ENCODE measurements around the gene CASP9. TPM values are rescaled to one million over a fixed set of nuclear protein-coding genes. Genes with fewer than 3 reads are reported as not detected.
"Not testable (repeated sequence)": the region's sequence is repeated elsewhere in the genome, so short reads cannot be mapped to it uniquely, and the experiment has no call there.

CASP9 gene
- polyA plus RNA-seq, 6 donors from 2014 or later = 4.8 to 17.7 (median 14.7) TPM

DNA sequence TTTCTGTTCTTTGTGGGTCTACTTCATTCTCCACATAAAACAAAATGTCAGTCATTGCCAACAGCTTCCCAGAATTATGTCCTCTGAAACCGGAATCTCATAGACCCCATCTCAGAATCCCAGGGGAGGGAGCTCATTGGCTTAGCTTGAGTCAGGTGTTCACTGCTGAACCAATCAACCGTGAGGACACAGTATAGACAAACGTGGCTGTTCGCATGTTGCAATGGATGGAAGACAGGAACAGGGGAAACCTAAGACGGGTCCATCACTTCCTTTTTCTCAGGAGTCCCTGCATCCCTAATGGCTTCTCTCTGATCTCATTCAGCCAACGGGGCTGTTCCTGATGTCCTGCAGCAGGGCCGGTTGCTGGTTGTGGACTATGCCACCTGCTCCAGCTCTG is 58.3 kb downstream of the CASP9 start:
- Mint-ChIP-seq H3K36me3 (no peaks in the 10 kb centered on the region), H3K4me3 (no peak overlapping the region), H3K4me1 (peaks cover 0 to 2% (median 0%) of the 10 kb centered on the region in 3 donors), H3K9me3 (no peaks in the 10 kb centered on the region), H3K27me3 (peaks cover 0 to 12% (median 0%) of the 10 kb centered on the region in 3 donors), H3K27ac (no peak overlapping the region)
- DNase-seq (no peak), ATAC-seq (ENCODE audit: low read depth in 2 of 2) (no peak)

DNA sequence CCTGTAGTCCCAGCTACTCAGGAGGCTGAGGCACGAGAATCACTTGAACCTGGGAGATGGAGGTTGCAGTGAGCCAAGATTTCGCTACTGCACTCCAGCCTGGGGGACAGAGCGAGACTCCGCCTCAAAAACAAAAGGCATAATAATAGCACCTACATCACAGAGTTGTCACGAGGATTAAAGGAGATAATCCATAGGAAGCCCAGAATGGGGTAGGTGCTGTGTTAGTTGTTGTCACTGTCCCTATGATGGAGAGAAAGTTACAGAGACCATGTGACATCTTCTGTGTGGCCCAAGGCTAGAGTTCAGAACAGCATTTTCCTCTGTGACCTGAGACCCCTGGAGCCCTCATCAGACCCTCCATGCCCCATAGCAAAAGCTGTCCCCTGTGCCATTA is 60.1 kb downstream of the CASP9 start:
- ATAC-seq (ENCODE audit: low read depth in 2 of 2); H3K4me3 Mint-ChIP-seq; DNase-seq; H3K27ac Mint-ChIP-seq; H3K27me3 Mint-ChIP-seq; H3K36me3 Mint-ChIP-seq; H3K4me1 Mint-ChIP-seq; H3K9me3 Mint-ChIP-seq: not testable (repeated sequence)

DNA sequence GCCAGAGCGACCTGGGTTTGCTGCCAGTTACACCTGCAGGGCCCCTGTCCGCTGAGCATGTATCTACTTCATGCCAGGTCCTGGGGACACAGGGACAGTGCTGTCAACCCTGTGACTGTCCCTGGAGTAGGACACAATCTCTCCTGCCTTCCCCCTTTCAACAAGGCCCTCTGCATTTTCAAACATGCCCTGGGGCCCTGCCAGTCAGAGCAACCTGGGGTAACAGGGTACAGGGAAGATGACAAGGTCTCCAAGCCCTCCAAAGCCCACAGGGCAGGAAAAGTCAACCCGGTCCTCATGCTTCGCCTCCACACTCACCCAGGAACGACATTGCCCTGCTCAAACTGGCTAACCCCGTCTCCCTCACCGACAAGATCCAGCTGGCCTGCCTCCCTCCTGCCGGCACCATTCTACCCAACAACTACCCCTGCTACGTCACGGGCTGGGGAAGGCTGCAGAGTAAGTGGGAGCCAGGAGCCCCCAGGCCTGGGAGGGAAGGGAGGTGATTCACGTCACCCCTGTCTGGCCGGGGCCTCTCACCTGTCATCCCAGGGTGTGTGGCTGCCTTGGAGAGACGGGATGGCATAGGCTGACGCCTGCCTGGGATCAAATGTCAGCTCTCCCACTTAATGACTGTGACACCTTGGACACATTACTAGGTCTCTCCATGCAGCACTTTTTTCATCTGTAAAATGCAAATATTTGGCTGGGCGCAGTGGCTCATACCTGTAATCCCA is 60.8 kb downstream of the CASP9 start:
- not testable (repeated sequence) for H3K4me3 Mint-ChIP-seq; ATAC-seq (ENCODE audit: low read depth in 2 of 2); H3K27me3 Mint-ChIP-seq; DNase-seq; H3K9me3 Mint-ChIP-seq; H3K36me3 Mint-ChIP-seq; H3K4me1 Mint-ChIP-seq
- H3K27ac Mint-ChIP-seq = peak overlapping the region in 1 of 6 donors; percentile 51

DNA sequence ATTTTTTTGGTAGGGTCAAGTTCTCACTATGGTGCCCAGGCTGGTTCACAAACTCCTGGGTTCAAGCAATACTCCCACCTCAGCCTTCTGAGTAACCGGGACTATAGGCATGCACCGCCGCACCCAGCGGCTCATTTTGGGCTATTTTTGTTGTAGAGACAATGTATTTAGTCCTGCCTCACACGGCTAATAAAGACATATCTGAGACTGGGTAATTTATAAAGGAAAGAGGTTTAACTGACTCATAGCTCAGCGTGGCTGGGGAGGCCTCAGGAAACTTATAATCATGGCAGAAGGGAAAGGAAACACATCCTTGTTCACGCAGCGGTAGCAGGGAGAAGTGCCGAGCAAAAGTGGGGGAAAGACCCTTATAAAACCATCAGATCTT is 63.3 kb downstream of the CASP9 start:
- no peaks in the 10 kb centered on the region for H3K36me3 Mint-ChIP-seq
- H3K27ac Mint-ChIP-seq = no peak overlapping the region
- no peaks in the 10 kb centered on the region for H3K4me1 Mint-ChIP-seq
- ATAC-seq (ENCODE audit: low read depth in 2 of 2) (no peak), DNase-seq (no peak)
- no peak overlapping the region for H3K4me3 Mint-ChIP-seq
- peaks cover 0 to 10% (median 4%) of the 10 kb centered on the region in 3 donors for H3K27me3 Mint-ChIP-seq
- H3K9me3 Mint-ChIP-seq = no peaks in the 10 kb centered on the region

DNA sequence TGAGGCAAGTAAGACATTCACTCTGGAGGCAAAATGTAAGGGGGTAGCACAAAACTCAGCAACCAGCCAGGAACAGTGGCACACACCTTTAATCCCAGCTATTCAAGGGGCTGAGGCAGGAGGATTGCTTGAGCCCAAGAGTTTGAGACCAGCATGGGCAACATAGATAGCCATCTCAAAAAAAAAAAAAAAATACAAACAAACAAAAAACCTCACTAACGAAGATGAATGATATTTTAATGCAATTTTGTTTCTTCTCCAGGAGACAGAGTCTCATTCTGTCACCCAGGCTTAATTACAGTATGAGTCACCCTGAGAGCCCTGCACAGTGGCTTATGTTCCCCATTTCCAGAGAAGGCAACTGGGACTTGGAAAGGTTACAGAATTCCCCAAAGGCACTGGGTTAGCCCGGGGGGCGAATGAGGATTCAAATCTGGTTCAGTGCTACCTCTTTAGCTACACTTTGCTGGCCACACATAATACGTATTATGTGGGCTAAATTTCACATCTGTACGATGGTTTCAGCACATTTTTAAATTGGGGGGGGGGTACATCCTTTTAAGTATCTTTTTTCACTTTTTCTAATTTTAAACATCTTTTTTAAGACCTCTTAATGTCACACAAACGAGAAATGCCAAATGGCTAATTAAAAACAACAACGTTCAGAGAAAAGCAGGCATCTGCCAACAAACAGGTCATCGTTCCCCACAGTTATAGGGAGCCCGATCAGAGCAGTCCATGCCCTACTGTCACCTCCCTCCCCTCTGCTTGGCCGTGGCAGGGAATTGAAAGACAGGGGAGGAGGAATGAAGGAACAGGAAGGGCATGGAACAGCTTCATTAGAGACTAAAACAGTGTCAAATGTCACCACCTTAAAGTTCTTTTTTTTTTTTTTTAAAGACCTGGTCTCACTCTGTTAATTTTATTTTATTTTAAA is 64.0 kb downstream of the CASP9 start:
- DNase-seq = no peak
- peaks cover 0 to 10% (median 4%) of the 10 kb centered on the region in 3 donors for H3K27me3 Mint-ChIP-seq
- H3K36me3 Mint-ChIP-seq = no peaks in the 10 kb centered on the region
- H3K27ac Mint-ChIP-seq = peak overlapping the region in 1 of 6 donors; percentile 65
- no peak for ATAC-seq (ENCODE audit: low read depth in 2 of 2)
- H3K9me3 Mint-ChIP-seq = no peaks in the 10 kb centered on the region
- no peaks in the 10 kb centered on the region for H3K4me1 Mint-ChIP-seq
- no peak overlapping the region for H3K4me3 Mint-ChIP-seq

DNA sequence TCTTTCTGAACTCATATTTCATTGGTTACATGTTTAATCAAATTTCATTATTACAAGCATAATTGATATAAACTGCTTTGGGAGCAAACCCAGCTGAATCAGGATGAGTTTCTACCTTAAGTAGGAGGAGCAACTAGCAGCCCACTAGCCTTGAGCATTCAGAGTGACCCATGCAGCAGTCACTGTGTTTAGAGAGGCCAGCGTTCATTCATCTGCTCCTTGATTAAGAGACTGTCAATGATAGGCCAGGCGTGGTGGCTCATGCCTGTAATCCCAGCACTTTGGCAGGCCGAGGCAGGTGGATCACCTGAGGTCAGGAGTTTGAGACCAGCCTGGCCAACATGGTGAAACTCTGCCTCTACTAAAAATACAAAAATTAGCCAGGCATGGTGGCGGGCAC is 65.6 kb downstream of the CASP9 start:
- H3K4me3 Mint-ChIP-seq = peak overlapping the region in 1 of 8 donors; percentile 9
- not testable (repeated sequence) for H3K9me3 Mint-ChIP-seq; H3K36me3 Mint-ChIP-seq; DNase-seq; ATAC-seq (ENCODE audit: low read depth in 2 of 2); H3K27me3 Mint-ChIP-seq; H3K4me1 Mint-ChIP-seq; H3K27ac Mint-ChIP-seq

DNA sequence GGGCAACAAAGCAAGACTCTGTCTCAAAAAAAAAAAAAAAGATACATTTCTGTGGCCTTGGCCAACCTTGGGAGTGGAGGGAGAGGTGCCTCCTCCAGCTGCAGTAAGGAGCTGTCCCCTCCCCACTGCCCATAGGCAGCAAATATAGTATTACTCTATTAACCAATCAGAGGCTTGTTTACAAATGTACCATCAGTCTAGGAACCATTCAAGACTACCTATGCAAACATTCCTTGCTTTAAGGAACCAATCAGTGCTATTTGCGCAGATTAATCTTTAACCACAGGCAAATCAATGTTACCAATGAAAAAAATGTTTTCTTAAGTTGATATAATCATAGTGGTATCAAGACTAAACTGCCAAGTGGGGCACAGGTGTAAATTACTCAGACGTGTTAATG is 66.4 kb downstream of the CASP9 start:
- ATAC-seq (ENCODE audit: low read depth in 2 of 2) (no peak), DNase-seq (no peak)
- Mint-ChIP-seq H3K4me3 (no peak overlapping the region), H3K27me3 (peaks cover 4 to 10% (median 4%) of the 10 kb centered on the region in 3 donors), H3K27ac (no peak overlapping the region), H3K4me1 (no peaks in the 10 kb centered on the region), H3K9me3 (no peaks in the 10 kb centered on the region), H3K36me3 (no peaks in the 10 kb centered on the region)

DNA sequence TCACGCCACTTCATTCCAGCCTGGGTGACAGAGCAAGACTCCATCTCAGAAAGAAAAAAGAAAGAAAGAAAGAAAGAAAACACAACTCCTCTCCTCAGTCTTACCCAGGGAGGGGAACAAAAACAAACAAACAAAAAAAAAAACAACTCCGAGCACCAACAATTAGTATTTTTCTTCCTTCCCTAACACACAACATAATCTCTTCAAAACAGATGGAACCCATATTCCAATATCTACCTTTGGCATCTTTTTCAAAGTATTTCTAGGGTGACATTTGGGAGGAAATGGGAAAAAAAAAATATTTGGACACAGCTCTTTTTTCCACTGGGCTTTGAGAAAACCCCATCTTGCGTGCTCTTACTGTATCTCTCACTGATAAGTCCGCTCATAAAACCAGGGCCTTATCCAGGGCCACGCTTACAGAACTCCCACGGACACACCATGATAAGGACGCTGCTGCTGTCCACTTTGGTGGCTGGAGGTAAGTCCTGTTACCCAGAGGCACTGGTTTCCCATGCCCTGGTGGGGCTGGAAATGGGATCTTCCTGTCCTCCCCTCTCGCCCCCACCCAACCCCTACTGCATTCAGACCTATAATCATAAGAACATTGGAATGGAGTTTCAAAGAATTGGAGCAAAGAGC is 67.6 kb downstream of the CASP9 start, which contains the start of gene CELA2A:
TSS of gene CELA2A (plus strand) at position 420 of the 642 bp plus-strand sequence. CDS start at position 442, 22 bp downstream.
- Mint-ChIP-seq H3K27me3 (peaks cover 4 to 10% (median 4%) of the 10 kb centered on the region in 3 donors), H3K4me1 (no peaks in the 10 kb centered on the region), H3K36me3 (no peaks in the 10 kb centered on the region), H3K27ac (peak within 1 kb of the TSS in 1 of 6 donors; percentile 12), H3K4me3 (peak within 1 kb of the TSS in 2 of 8 donors; percentile 33 to 66), H3K9me3 (no peaks in the 10 kb centered on the region)
- ATAC-seq (ENCODE audit: low read depth in 2 of 2) (no peak), DNase-seq (no peak)

DNA sequence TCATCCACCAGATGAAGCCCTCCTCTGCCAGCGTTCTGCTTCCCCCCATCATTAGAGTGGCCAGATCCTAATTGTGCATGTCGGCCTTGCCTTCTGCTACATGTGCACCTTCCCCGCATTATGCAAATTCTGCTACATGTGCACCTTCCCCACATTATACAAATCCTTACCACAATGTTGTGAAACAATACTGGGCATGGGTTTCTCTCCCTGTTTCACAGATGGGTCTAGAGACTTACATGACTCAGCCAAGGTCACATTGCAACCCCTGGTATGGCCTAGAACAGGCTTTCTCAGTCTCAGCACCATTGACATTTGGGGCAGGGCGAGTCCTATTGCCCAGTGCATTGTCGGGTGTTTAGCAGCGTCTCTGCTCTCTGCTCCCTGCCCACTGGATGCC is 68.5 kb downstream of the CASP9 start:
- Mint-ChIP-seq H3K27ac (no peak overlapping the region), H3K4me1 (no peaks in the 10 kb centered on the region), H3K27me3 (peaks cover 4 to 16% (median 8%) of the 10 kb centered on the region in 3 donors), H3K9me3 (peaks cover 0 to 5% (median 0%) of the 10 kb centered on the region in 7 donors), H3K4me3 (no peak overlapping the region), H3K36me3 (no peaks in the 10 kb centered on the region)
- no peak for ATAC-seq (ENCODE audit: low read depth in 2 of 2)
- DNase-seq = no peak

DNA sequence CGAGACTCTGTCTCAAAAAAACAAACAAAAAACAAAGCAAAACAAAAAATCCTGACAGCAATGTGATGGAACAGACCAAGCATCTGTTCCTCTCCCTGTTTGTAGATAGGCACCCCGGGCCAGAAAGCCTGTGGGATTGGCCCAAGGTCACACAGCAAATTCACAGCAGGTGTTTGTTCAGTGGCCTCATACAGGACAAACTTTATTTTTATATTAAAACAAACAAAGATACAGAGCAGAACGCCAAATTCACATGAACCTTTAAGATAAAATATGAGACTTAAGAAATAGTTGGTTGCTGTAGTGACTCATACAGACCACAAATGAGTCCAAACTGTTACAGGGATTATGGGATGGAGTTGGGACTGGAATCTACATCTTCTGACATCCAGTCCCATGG is 69.8 kb downstream of the CASP9 start:
- Mint-ChIP-seq H3K9me3 (peaks cover 0 to 5% (median 0%) of the 10 kb centered on the region in 7 donors), H3K36me3 (no peaks in the 10 kb centered on the region), H3K27ac (no peak overlapping the region), H3K4me1 (no peaks in the 10 kb centered on the region), H3K4me3 (no peak overlapping the region), H3K27me3 (peaks cover 7 to 24% (median 8%) of the 10 kb centered on the region in 3 donors)
- no peak for ATAC-seq (ENCODE audit: low read depth in 2 of 2)
- no peak for DNase-seq

DNA sequence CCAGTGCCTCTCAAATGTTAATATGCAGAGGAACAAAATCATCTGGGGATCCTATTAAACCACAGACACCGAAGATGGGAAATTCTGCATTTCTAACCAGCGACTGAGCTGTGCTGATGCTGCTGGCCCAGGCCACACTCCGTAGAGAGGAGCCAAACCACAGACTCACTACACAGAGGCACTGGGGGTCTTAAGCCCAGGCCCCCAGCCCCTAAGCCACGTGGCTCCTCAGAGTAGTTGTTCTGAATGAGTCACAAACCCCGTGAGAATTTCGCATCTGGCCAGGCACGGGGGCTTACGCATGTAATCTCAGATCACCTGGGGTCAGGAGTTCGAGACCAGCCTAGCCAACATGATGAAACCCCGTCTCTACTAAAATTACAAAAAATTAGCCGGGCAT is 70.3 kb downstream of the CASP9 start:
- Mint-ChIP-seq H3K4me3 (no peak overlapping the region), H3K36me3 (no peaks in the 10 kb centered on the region), H3K27me3 (peaks cover 8 to 26% (median 8%) of the 10 kb centered on the region in 3 donors), H3K4me1 (no peaks in the 10 kb centered on the region), H3K27ac (no peak overlapping the region), H3K9me3 (peaks cover 0 to 5% (median 0%) of the 10 kb centered on the region in 7 donors)
- ATAC-seq (ENCODE audit: low read depth in 2 of 2) (no peak), DNase-seq (no peak)

DNA sequence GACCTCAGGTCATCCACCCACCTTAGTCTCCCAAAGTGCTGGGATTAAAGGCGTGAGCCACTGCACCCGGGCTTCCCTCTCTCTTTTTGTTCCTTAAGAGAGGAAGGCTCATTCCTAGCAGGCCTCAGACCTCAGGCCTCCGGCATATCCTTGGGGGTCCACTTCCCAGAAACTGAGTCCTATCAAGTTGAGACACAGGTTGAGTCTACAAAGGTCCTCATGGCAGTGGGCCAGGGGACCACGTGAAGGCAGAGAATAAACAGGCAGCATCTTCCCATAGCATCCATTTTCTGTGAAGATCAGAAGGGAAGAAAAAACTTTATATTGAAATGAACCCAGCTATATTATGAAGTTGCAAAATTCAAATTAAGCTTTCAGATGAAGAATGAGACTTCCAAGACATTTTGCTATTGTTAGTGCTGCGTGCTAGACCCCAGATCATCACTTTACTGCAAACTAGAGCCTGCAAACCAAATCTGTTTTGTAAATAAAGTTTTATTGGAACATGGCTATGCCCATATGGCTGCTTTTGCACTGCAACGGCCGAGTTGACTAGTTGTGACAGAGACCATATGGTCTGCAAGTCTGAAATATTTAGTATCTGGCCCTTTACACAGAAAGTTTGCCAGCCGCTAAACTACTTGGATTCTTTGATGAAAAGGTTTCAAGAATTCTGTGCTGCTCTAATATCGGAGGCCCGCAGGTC is 71.0 kb downstream of the CASP9 start:
- Mint-ChIP-seq H3K36me3 (no peaks in the 10 kb centered on the region), H3K27me3 (peaks cover 8 to 26% (median 8%) of the 10 kb centered on the region in 3 donors), H3K4me1 (no peaks in the 10 kb centered on the region), H3K9me3 (peaks cover 0 to 5% (median 0%) of the 10 kb centered on the region in 7 donors), H3K4me3 (no peak overlapping the region), H3K27ac (no peak overlapping the region)
- ATAC-seq (ENCODE audit: low read depth in 2 of 2) (no peak), DNase-seq (no peak)

DNA sequence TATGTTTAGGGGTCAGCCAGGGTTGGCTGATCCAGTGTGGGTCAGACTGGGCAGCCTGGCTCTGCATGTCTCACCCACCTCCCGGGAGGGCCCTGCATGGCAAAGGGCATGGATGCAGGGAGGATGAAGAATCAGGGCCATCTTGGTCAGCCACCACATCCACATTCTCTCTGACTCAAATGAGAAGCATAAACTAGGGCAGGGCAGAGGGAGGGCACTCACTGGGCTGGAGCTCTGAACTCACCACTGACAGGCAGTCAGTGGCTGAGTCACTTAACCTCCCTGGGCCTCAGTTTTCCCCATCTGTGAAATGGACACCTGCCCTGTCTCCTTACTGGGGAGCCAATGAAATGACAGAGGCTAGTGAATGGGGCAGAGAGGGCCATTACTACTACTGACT is 71.8 kb downstream of the CASP9 start:
- no peaks in the 10 kb centered on the region for H3K4me1 Mint-ChIP-seq
- H3K36me3 Mint-ChIP-seq = no peaks in the 10 kb centered on the region
- ATAC-seq (ENCODE audit: low read depth in 2 of 2) (no peak), DNase-seq (no peak)
- peaks cover 10 to 29% (median 13%) of the 10 kb centered on the region in 3 donors for H3K27me3 Mint-ChIP-seq
- no peak overlapping the region for H3K4me3 Mint-ChIP-seq
- no peak overlapping the region for H3K27ac Mint-ChIP-seq
- H3K9me3 Mint-ChIP-seq = peaks cover 0 to 5% (median 0%) of the 10 kb centered on the region in 7 donors

Measured in naive B cell (primary cell).